ENCODE measurements around the gene DYNLT1.
"Not testable (repeated sequence)": the region's sequence is repeated elsewhere in the genome, so short reads cannot be mapped to it uniquely, and the experiment has no call there.

The DYNLT1 gene

GRCh38 chr6:158620963-158621693 is 23.4 kb downstream of the DYNLT1 start:
- no peak for DNase-seq

GRCh38 chr6:158619922-158620801 is 24.4 kb downstream of the DYNLT1 start:
- DNase-seq = no peak

GRCh38 chr6:158618289-158618688 is 26.3 kb downstream of the DYNLT1 start:
- DNase-seq = not testable (repeated sequence)

- DNase-seq = not testable (repeated sequence)
These were observed 29.9 kb downstream of the DYNLT1 start for GRCh38 chr6:158614606-158615005.

- DNase-seq = no peak
These were observed 32.8 kb downstream of the DYNLT1 start for GRCh38 chr6:158611541-158612370.

GRCh38 chr6:158611039-158611438 is 33.5 kb downstream of the DYNLT1 start:
- DNase-seq = no peak

- DNase-seq = no peak
These were observed 34.1 kb downstream of the DYNLT1 start for GRCh38 chr6:158610319-158610968.

- no peak for DNase-seq
These were observed 34.9 kb downstream of the DYNLT1 start for GRCh38 chr6:158609455-158610155.

GRCh38 chr6:158608221-158608620 is 36.3 kb downstream of the DYNLT1 start:
- DNase-seq = no peak

- no peak for DNase-seq
These were observed 37.0 kb downstream of the DYNLT1 start for GRCh38 chr6:158607411-158608170.

- no peak for DNase-seq
These were observed 37.6 kb downstream of the DYNLT1 start for GRCh38 chr6:158606935-158607334.

GRCh38 chr6:158606011-158606410 is 38.5 kb downstream of the DYNLT1 start:
- not testable (repeated sequence) for DNase-seq

- peak; percentile 11 for DNase-seq
These were observed 39.2 kb downstream of the DYNLT1 start for GRCh38 chr6:158605266-158605878.

GRCh38 chr6:158604048-158604406 is 40.5 kb downstream of the DYNLT1 start:
- no peak for DNase-seq

- no peak for DNase-seq
These were observed 41.1 kb downstream of the DYNLT1 start for GRCh38 chr6:158603261-158604047.

GRCh38 chr6:158599635-158600034 is 44.9 kb downstream of the DYNLT1 start:
- no peak for DNase-seq

GRCh38 chr6:158597565-158597964 is 47.0 kb downstream of the DYNLT1 start:
- no peak for DNase-seq

- no peak for DNase-seq
These were observed 47.7 kb downstream of the DYNLT1 start for GRCh38 chr6:158596861-158597260.

- DNase-seq = no peak
These were observed 49.3 kb downstream of the DYNLT1 start for GRCh38 chr6:158595223-158595622.

GRCh38 chr6:158593670-158594069 is 50.9 kb downstream of the DYNLT1 start:
- DNase-seq = no peak

All from GDM1 (cell line).